Vagina (tissue), 2 donors: ENCODE measurements around the gene RCAN3. TPM values are rescaled to one million over a fixed set of nuclear protein-coding genes. Genes with fewer than 3 reads are reported as not detected.
"Not testable (repeated sequence)": the region's sequence is repeated elsewhere in the genome, so short reads cannot be mapped to it uniquely, and the experiment has no call there.

Experiments
- DNase-seq, 2 donors: peaks; one replicate each; pipeline ENCODE4 v3.0.0-alpha.2; 2017; ENCODE audit errors: extremely low spot score in 2 of 2
- H3K27ac ChIP-seq: fragments of 200-600 bp; sonication (generic); one replicate; pipeline ENCODE4 v1.5.1; 2019
- H3K27me3 ChIP-seq: fragments of 200-600 bp; sonication (generic); one replicate; pipeline ENCODE4 v1.5.1; 2019
- H3K36me3 ChIP-seq, 2 donors: fragments of 200-600 bp; sonication (generic); one replicate each; pipeline ENCODE4 v1.5.1; 2017 to 2019
- H3K4me1 ChIP-seq: fragments of 200-600 bp; sonication (generic); one replicate; pipeline ENCODE4 v1.5.1; 2019
- H3K4me3 ChIP-seq, 2 donors: fragments of 200-600 bp; sonication (generic); 1 replicate in 1 of 2; 2 replicates in 1 of 2; pipeline ENCODE4 v1.5.1; 2016 to 2019
- H3K9me3 ChIP-seq: fragments of 200-600 bp; sonication (generic); one replicate; pipeline ENCODE4 v1.5.1; 2019
- POLR2A ChIP-seq, 2 donors: fragments of 450-650 bp; IDR thresholded peaks; one replicate each; pipeline ENCODE4 v1.6.1; 2017; ENCODE audit warnings: antibody characterized with exemption in 2 of 2, mild to moderate bottlenecking in 2 of 2, moderate library complexity in 2 of 2
- POLR2AphosphoS5 ChIP-seq, 2 donors: sonication (generic); formaldehyde crosslinking; IDR thresholded peaks; one replicate each; pipeline ENCODE4 v1.9.0; 2017; ENCODE audit warnings: antibody characterized with exemption in 2 of 2, mild to moderate bottlenecking in 2 of 2, low read depth in 1 of 2; ENCODE audit not compliant: insufficient read depth in 1 of 2
- intact Hi-C: fragments of 100-400 bp; cut with DNase I; formaldehyde crosslinking; loops from one replicate; pipeline ENCODE4 v1.15.1; 2023
- total RNA-seq: library from RNA; depleted of rRNA; stranded (reverse); fragments of >200 nt; gene quantifications from one replicate; pipeline ENCODE4 v1.2.3, GENCODE V29; 2016
- TF ChIP-seq, protein P1 (sequence below), 3 experiments: fragments of 450-650 bp in 2 of 3; fragments of 200-600 bp in 1 of 3; sonication (generic) in 1 of 3; IDR thresholded peaks; one replicate each; pipeline ENCODE4 v1.5.1; 2017 to 2019; ENCODE audit warnings: antibody characterized with exemption in 3 of 3, mild to moderate bottlenecking in 2 of 3, moderate library complexity in 2 of 3

Gene RCAN3
- total RNA-seq, 1 donor from 2014 or later = 11.3 TPM

GRCh38 chr1:24490101-24490781, 12.4 kb upstream of the RCAN3 start:
- no peak for DNase-seq
- H3K4me3 ChIP-seq = no peak overlapping the region
- no peak overlapping the region for H3K27ac ChIP-seq
- H3K4me1 ChIP-seq = no peaks in the 10 kb centered on the region
- no peaks in the 10 kb centered on the region for H3K36me3 ChIP-seq
- H3K9me3 ChIP-seq = peaks cover 5% of the 10 kb centered on the region
- intact Hi-C loops = no loop called here
- H3K27me3 ChIP-seq = no peaks in the 10 kb centered on the region
- TF ChIP-seq POLR2A (IDR thresholded peaks at IDR 0.05) = no peak
- TF ChIP-seq, protein P1, sequence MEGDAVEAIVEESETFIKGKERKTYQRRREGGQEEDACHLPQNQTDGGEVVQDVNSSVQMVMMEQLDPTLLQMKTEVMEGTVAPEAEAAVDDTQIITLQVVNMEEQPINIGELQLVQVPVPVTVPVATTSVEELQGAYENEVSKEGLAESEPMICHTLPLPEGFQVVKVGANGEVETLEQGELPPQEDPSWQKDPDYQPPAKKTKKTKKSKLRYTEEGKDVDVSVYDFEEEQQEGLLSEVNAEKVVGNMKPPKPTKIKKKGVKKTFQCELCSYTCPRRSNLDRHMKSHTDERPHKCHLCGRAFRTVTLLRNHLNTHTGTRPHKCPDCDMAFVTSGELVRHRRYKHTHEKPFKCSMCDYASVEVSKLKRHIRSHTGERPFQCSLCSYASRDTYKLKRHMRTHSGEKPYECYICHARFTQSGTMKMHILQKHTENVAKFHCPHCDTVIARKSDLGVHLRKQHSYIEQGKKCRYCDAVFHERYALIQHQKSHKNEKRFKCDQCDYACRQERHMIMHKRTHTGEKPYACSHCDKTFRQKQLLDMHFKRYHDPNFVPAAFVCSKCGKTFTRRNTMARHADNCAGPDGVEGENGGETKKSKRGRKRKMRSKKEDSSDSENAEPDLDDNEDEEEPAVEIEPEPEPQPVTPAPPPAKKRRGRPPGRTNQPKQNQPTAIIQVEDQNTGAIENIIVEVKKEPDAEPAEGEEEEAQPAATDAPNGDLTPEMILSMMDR (IDR thresholded peaks at IDR 0.05) = no peak
- TF ChIP-seq POLR2AphosphoS5 (IDR thresholded peaks at IDR 0.05; ENCODE audit: insufficient read depth in 1 of 2, low read depth in 1 of 2) = no peak

- TF ChIP-seq POLR2AphosphoS5 (IDR thresholded peaks at IDR 0.05; ENCODE audit: insufficient read depth in 1 of 2, low read depth in 1 of 2) (no peak), POLR2A (IDR thresholded peaks at IDR 0.05) (no peak)
- TF ChIP-seq, protein P1 (IDR thresholded peaks at IDR 0.05) = no peak
- H3K27me3 ChIP-seq = no peaks in the 10 kb centered on the region
- no peaks in the 10 kb centered on the region for H3K4me1 ChIP-seq
- no peaks in the 10 kb centered on the region for H3K36me3 ChIP-seq
- intact Hi-C loops = no loop called here
- peaks cover 5% of the 10 kb centered on the region for H3K9me3 ChIP-seq
- H3K4me3 ChIP-seq = no peak overlapping the region
- no peak for DNase-seq
- H3K27ac ChIP-seq = no peak overlapping the region
These were observed 10.9 kb upstream of the RCAN3 start for GRCh38 chr1:24491577-24492360.

DNA sequence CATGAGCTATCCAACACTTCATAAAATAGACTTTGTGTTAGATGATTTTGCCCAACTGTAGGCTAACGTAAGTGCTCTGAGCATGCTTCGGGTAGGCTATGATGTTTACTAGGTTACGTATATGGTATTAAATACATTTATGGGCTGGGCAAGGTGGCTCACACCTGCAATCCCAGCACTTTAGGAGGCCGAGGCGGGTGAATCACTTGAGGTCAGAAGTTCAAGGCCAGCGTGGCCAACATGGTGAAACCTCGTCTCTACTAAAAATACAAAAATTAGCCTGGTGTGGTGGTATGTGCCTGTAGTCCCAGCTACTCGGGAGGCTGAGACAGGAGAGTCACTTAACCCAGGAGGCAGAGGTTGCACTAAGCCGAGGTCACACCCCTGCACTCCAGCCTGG, 9.7 kb upstream of the RCAN3 start:
- H3K4me1 ChIP-seq, H3K36me3 ChIP-seq, H3K27me3 ChIP-seq, intact Hi-C loops, DNase-seq, H3K9me3 ChIP-seq, H3K27ac ChIP-seq, H3K4me3 ChIP-seq: not testable (repeated sequence)

- H3K36me3 ChIP-seq = no peaks in the 10 kb centered on the region
- TF ChIP-seq, protein P1 (IDR thresholded peaks at IDR 0.05) = no peak
- TF ChIP-seq POLR2A (IDR thresholded peaks at IDR 0.05) (no peak), POLR2AphosphoS5 (IDR thresholded peaks at IDR 0.05; ENCODE audit: insufficient read depth in 1 of 2, low read depth in 1 of 2) (no peak)
- no peaks in the 10 kb centered on the region for H3K4me1 ChIP-seq
- intact Hi-C loops = no loop called here
- no peak for DNase-seq
- H3K4me3 ChIP-seq = no peak overlapping the region
- no peak overlapping the region for H3K27ac ChIP-seq
- H3K9me3 ChIP-seq = peaks cover 5% of the 10 kb centered on the region
- H3K27me3 ChIP-seq = no peaks in the 10 kb centered on the region
These were observed 8.9 kb upstream of the RCAN3 start for GRCh38 chr1:24493785-24494184.

DNA sequence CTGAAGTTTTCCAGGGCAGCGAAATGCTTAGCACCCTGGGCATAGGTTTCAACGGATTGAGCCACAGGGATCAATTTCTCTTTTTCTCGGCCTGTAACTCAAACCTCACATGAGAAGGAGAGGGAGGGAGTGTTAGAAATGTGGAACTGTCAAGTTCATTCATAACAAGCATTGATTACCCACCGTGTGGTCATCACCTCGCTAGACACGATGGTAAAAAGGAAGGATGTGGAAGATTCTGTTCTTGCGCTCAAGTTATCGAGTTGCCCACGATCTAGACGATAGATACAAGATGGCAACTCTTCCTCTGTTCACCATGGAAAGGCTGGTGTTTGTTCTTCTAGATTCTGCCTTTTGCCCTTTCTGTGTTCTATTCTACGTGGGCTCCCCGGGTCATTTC, 4.0 kb upstream of the RCAN3 start:
- TF ChIP-seq POLR2A (IDR thresholded peaks at IDR 0.05) = no peak
- TF ChIP-seq, protein P1 (IDR thresholded peaks at IDR 0.05) = no peak
- TF ChIP-seq POLR2AphosphoS5 (IDR thresholded peaks at IDR 0.05; ENCODE audit: insufficient read depth in 1 of 2, low read depth in 1 of 2) = no peak
- Histone ChIP-seq H3K9me3 (no peaks in the 10 kb centered on the region), H3K4me1 (peaks cover 4% of the 10 kb centered on the region), H3K27ac (no peak overlapping the region), H3K36me3 (no peaks in the 10 kb centered on the region), H3K4me3 (no peak overlapping the region), H3K27me3 (no peaks in the 10 kb centered on the region)
- intact Hi-C loops = no loop called here
- DNase-seq = no peak
